ENCODE results near the gene TMEM131. TPM values are rescaled to one million over a fixed set of nuclear protein-coding genes. Genes with fewer than 3 reads are reported as not detected.

Gene TMEM131
- total and polyA plus RNA-seq, 2 of the 8 experiments (the other 6 are each of a cell fraction or from before 2014, with no cell fraction given): 9.7 to 22.9 TPM

GRCh38 chr2:97763176-97763845 lies 232.4 kb downstream of the TMEM131 start (continued):
- no peak for TF ChIP-seq EP300 (IDR thresholded peaks at IDR 0.05; ENCODE audit: borderline replicate concordance in 1 of 2, low read depth in 2 of 2, low read length in 2 of 2)
- TF ChIP-seq USF2 (IDR thresholded peaks at IDR 0.05; ENCODE audit: low read length): no peak
- TF ChIP-seq E2F6 (IDR thresholded peaks at IDR 0.05): no peak
- no peak for TF ChIP-seq GTF2F1 (IDR thresholded peaks at IDR 0.05; ENCODE audit: borderline replicate concordance, low read depth, low read length)
- TF ChIP-seq SIN3A (conservative IDR thresholded peaks at IDR 0.05 in 1 of 2, IDR thresholded peaks at IDR 0.05 in 1 of 2; ENCODE audit: low read depth in 1 of 2, low read length in 2 of 2): no peak
- no peak for TF ChIP-seq CBX8 (IDR thresholded peaks at IDR 0.05; ENCODE audit: borderline replicate concordance, low read depth, low read length)

All from H1 (cell line).